COLO668 (cell line): Measurements from ENCODE around the gene RARA.

Source experiments
- DNase-seq: peaks from one replicate; lab custom pipeline; 2025; ENCODE audit not compliant: unreplicated experiment; lab: John Stamatoyannopoulos, UW

The RARA gene

GRCh38 chr17:40344421-40345160, 35.6 kb downstream of the RARA start:
- DNase-seq: no peak

GRCh38 chr17:40345161-40345993, 36.4 kb downstream of the RARA start:
- peak; percentile 33 for DNase-seq

- no peak for DNase-seq
Measured at GRCh38 chr17:40345994-40346764, 37.2 kb downstream of the RARA start.

GRCh38 chr17:40346765-40347158, 37.8 kb downstream of the RARA start:
- no peak for DNase-seq

GRCh38 chr17:40347319-40348135, 38.5 kb downstream of the RARA start:
- DNase-seq: no peak

GRCh38 chr17:40348136-40348504, 39.1 kb downstream of the RARA start:
- no peak for DNase-seq

GRCh38 chr17:40348562-40349476, 39.8 kb downstream of the RARA start:
- no peak for DNase-seq

- no peak for DNase-seq
Measured at GRCh38 chr17:40349477-40349894, 40.5 kb downstream of the RARA start.

GRCh38 chr17:40349895-40350688, 41.1 kb downstream of the RARA start:
- DNase-seq: no peak

GRCh38 chr17:40350689-40351358, 41.8 kb downstream of the RARA start:
- no peak for DNase-seq

GRCh38 chr17:40351359-40352236, 42.6 kb downstream of the RARA start:
- no peak for DNase-seq

- DNase-seq: no peak
Measured at GRCh38 chr17:40352237-40352778, 43.3 kb downstream of the RARA start.

GRCh38 chr17:40352779-40353394, 43.9 kb downstream of the RARA start:
- no peak for DNase-seq

GRCh38 chr17:40354221-40355122, 45.5 kb downstream of the RARA start:
- DNase-seq: no peak

- peak; percentile 39 for DNase-seq
Measured at GRCh38 chr17:40355123-40355803, 46.3 kb downstream of the RARA start.
